ENCODE measurements around the gene IFITM5. TPM values are rescaled to one million over a fixed set of nuclear protein-coding genes. Genes with fewer than 3 reads are reported as not detected.

IFITM5 gene
- total RNA-seq, 1 donor from 2014 or later = not detected

GRCh38 chr11:267491-267994 is 31.8 kb downstream of the IFITM5 start:
- peaks cover 6% of the 10 kb centered on the region for H3K4me1 Mint-ChIP-seq (ENCODE audit: unreplicated experiment)
- no peak for TF ChIP-seq CTCF (IDR thresholded peaks at IDR 0.05)
- DNase-seq (ENCODE audit: extremely low spot score, unreplicated experiment) = no peak
- H3K36me3 Mint-ChIP-seq (ENCODE audit: unreplicated experiment) = no peaks in the 10 kb centered on the region
- H3K9me3 Mint-ChIP-seq (ENCODE audit: unreplicated experiment) = no peaks in the 10 kb centered on the region
- no peak overlapping the region for H3K27ac Mint-ChIP-seq (ENCODE audit: unreplicated experiment)
- peaks cover 10% of the 10 kb centered on the region for H3K27me3 Mint-ChIP-seq (ENCODE audit: unreplicated experiment)
- no peak overlapping the region for H3K4me3 Mint-ChIP-seq (ENCODE audit: unreplicated experiment)

- peaks cover 6% of the 10 kb centered on the region for H3K4me1 Mint-ChIP-seq (ENCODE audit: unreplicated experiment)
- no peak for TF ChIP-seq CTCF (IDR thresholded peaks at IDR 0.05)
- DNase-seq (ENCODE audit: extremely low spot score, unreplicated experiment) = peak; percentile 51
- H3K27me3 Mint-ChIP-seq (ENCODE audit: unreplicated experiment) = peaks cover 8% of the 10 kb centered on the region
- no peak overlapping the region for H3K27ac Mint-ChIP-seq (ENCODE audit: unreplicated experiment)
- H3K36me3 Mint-ChIP-seq (ENCODE audit: unreplicated experiment) = no peaks in the 10 kb centered on the region
- H3K9me3 Mint-ChIP-seq (ENCODE audit: unreplicated experiment) = no peaks in the 10 kb centered on the region
- no peak overlapping the region for H3K4me3 Mint-ChIP-seq (ENCODE audit: unreplicated experiment)
These were observed 32.5 kb downstream of the IFITM5 start for GRCh38 chr11:266676-267439.

- Mint-ChIP-seq H3K4me1 (ENCODE audit: unreplicated experiment) (no peaks in the 10 kb centered on the region), H3K4me3 (ENCODE audit: unreplicated experiment) (no peak overlapping the region), H3K36me3 (ENCODE audit: unreplicated experiment) (no peaks in the 10 kb centered on the region), H3K9me3 (ENCODE audit: unreplicated experiment) (no peaks in the 10 kb centered on the region), H3K27ac (ENCODE audit: unreplicated experiment) (no peak overlapping the region), H3K27me3 (ENCODE audit: unreplicated experiment) (peaks cover 2% of the 10 kb centered on the region)
- no peak for DNase-seq (ENCODE audit: extremely low spot score, unreplicated experiment)
- TF ChIP-seq CTCF (IDR thresholded peaks at IDR 0.05) = no peak
These were observed 37.7 kb downstream of the IFITM5 start for GRCh38 chr11:261624-262023.

- Mint-ChIP-seq H3K27ac (ENCODE audit: unreplicated experiment) (no peak overlapping the region), H3K36me3 (ENCODE audit: unreplicated experiment) (no peaks in the 10 kb centered on the region), H3K4me3 (ENCODE audit: unreplicated experiment) (no peak overlapping the region), H3K9me3 (ENCODE audit: unreplicated experiment) (no peaks in the 10 kb centered on the region), H3K4me1 (ENCODE audit: unreplicated experiment) (no peaks in the 10 kb centered on the region), H3K27me3 (ENCODE audit: unreplicated experiment) (peaks cover 2% of the 10 kb centered on the region)
- DNase-seq (ENCODE audit: extremely low spot score, unreplicated experiment) = peak; percentile 63
- no peak for TF ChIP-seq CTCF (IDR thresholded peaks at IDR 0.05)
These were observed 39.9 kb downstream of the IFITM5 start for GRCh38 chr11:259413-259812.

GRCh38 chr11:257766-258493 is 41.4 kb downstream of the IFITM5 start:
- DNase-seq (ENCODE audit: extremely low spot score, unreplicated experiment) = peak; percentile 65
- H3K9me3 Mint-ChIP-seq (ENCODE audit: unreplicated experiment) = no peaks in the 10 kb centered on the region
- peaks cover 2% of the 10 kb centered on the region for H3K27me3 Mint-ChIP-seq (ENCODE audit: unreplicated experiment)
- H3K27ac Mint-ChIP-seq (ENCODE audit: unreplicated experiment) = no peak overlapping the region
- H3K4me3 Mint-ChIP-seq (ENCODE audit: unreplicated experiment) = no peak overlapping the region
- H3K36me3 Mint-ChIP-seq (ENCODE audit: unreplicated experiment) = peaks cover 6% of the 10 kb centered on the region
- TF ChIP-seq CTCF (IDR thresholded peaks at IDR 0.05) = no peak
- H3K4me1 Mint-ChIP-seq (ENCODE audit: unreplicated experiment) = no peaks in the 10 kb centered on the region

All from osteocyte (in vitro differentiated cells).